Activated CD4-positive, alpha-beta T cell treated with anti-CD3 and anti-CD28 coated beads, Interleukin-2, amount 10 ng/mL, durations not matched to agents 24 days and 14 days (primary cell): ENCODE data around the gene HMGXB4. TPM values are rescaled to one million over a fixed set of nuclear protein-coding genes. Genes with fewer than 3 reads are reported as not detected.

Experiments
- DNase-seq: peaks from one replicate; pipeline ENCODE4 v3.0.0; 2022
- H3K27ac Mint-ChIP-seq: one replicate; pipeline ENCODE4 v1.8.0; 2022; ENCODE audit warnings: mild to moderate bottlenecking, mixed read lengths
- H3K27me3 Mint-ChIP-seq: one replicate; pipeline ENCODE4 v1.8.0; 2022; ENCODE audit warnings: mixed read lengths
- H3K36me3 Mint-ChIP-seq: one replicate; pipeline ENCODE4 v1.8.0; 2022; ENCODE audit warnings: low read depth, mild to moderate bottlenecking, mixed read lengths
- H3K4me1 Mint-ChIP-seq: one replicate; pipeline ENCODE4 v1.8.0; 2021; ENCODE audit warnings: mixed read lengths
- H3K4me3 Mint-ChIP-seq: one replicate; pipeline ENCODE4 v1.8.0; 2022; ENCODE audit warnings: mild to moderate bottlenecking, moderate library complexity, mixed read lengths
- H3K9me3 Mint-ChIP-seq: one replicate; pipeline ENCODE4 v1.8.0; 2021; ENCODE audit warnings: mixed read lengths
- intact Hi-C: fragments of 100-400 bp; cut with micrococcal nuclease; formaldehyde crosslinking; loops from one replicate; pipeline ENCODE4 v1.15.1; 2023
- total RNA-seq: library from RNA; stranded (reverse); gene quantifications from 2 replicates; pipeline ENCODE4 v1.2.3, GENCODE V29; 2022

The HMGXB4 gene
- total RNA-seq, 1 donor from 2014 or later: 47.7 TPM

- peaks cover 5% of the 10 kb centered on the region for H3K4me1 Mint-ChIP-seq
- no peak overlapping the region for H3K27ac Mint-ChIP-seq
- H3K9me3 Mint-ChIP-seq: no peaks in the 10 kb centered on the region
- no peak overlapping the region for H3K4me3 Mint-ChIP-seq
- intact Hi-C loops: no loop called here
- no peak for DNase-seq
- no peaks in the 10 kb centered on the region for H3K27me3 Mint-ChIP-seq
- H3K36me3 Mint-ChIP-seq: peaks cover 14% of the 10 kb centered on the region
Observed at GRCh38 chr22:35319244-35319985, 62.1 kb downstream of the HMGXB4 start.

- no peak overlapping the region for H3K27ac Mint-ChIP-seq
- H3K27me3 Mint-ChIP-seq: no peaks in the 10 kb centered on the region
- intact Hi-C loops: no loop called here
- no peak for DNase-seq
- no peak overlapping the region for H3K4me3 Mint-ChIP-seq
- H3K9me3 Mint-ChIP-seq: no peaks in the 10 kb centered on the region
- H3K36me3 Mint-ChIP-seq: peaks cover 33% of the 10 kb centered on the region
- H3K4me1 Mint-ChIP-seq: no peaks in the 10 kb centered on the region
Observed at GRCh38 chr22:35322126-35322525, 64.8 kb downstream of the HMGXB4 start.

GRCh38 chr22:35322893-35323292 lies 65.6 kb downstream of the HMGXB4 start:
- H3K9me3 Mint-ChIP-seq: no peaks in the 10 kb centered on the region
- no peak for DNase-seq

GRCh38 chr22:35323305-35323704 lies 66.0 kb downstream of the HMGXB4 start:
- Mint-ChIP-seq H3K4me1 (no peaks in the 10 kb centered on the region), H3K27me3 (no peaks in the 10 kb centered on the region), H3K9me3 (no peaks in the 10 kb centered on the region), H3K27ac (no peak overlapping the region), H3K4me3 (no peak overlapping the region), H3K36me3 (peaks cover 41% of the 10 kb centered on the region)
- DNase-seq: no peak
- intact Hi-C loops: no loop called here

More at GRCh38 chr22:35322893-35323292, 65.6 kb downstream of the HMGXB4 start:
- Mint-ChIP-seq H3K4me3 (no peak overlapping the region), H3K36me3 (peaks cover 37% of the 10 kb centered on the region), H3K27ac (no peak overlapping the region), H3K4me1 (no peaks in the 10 kb centered on the region), H3K27me3 (no peaks in the 10 kb centered on the region)
- intact Hi-C loops: no loop called here

- no peaks in the 10 kb centered on the region for H3K9me3 Mint-ChIP-seq
- no peak for DNase-seq
- H3K27ac Mint-ChIP-seq: no peak overlapping the region
- H3K27me3 Mint-ChIP-seq: no peaks in the 10 kb centered on the region
- H3K36me3 Mint-ChIP-seq: peaks cover 41% of the 10 kb centered on the region
- H3K4me3 Mint-ChIP-seq: no peak overlapping the region
- intact Hi-C loops: no loop called here
- H3K4me1 Mint-ChIP-seq: no peaks in the 10 kb centered on the region
Observed at GRCh38 chr22:35324067-35324466, 66.8 kb downstream of the HMGXB4 start.

- Mint-ChIP-seq H3K9me3 (no peaks in the 10 kb centered on the region), H3K4me3 (no peak overlapping the region), H3K27ac (no peak overlapping the region), H3K4me1 (peaks cover 4% of the 10 kb centered on the region), H3K27me3 (no peaks in the 10 kb centered on the region), H3K36me3 (peaks cover 42% of the 10 kb centered on the region)
- intact Hi-C loops: no loop called here
- no peak for DNase-seq
Observed at GRCh38 chr22:35324762-35325161, 67.5 kb downstream of the HMGXB4 start.

GRCh38 chr22:35325209-35325608 lies 67.9 kb downstream of the HMGXB4 start:
- no peaks in the 10 kb centered on the region for H3K27me3 Mint-ChIP-seq
- H3K4me3 Mint-ChIP-seq: no peak overlapping the region
- H3K36me3 Mint-ChIP-seq: peaks cover 44% of the 10 kb centered on the region

GRCh38 chr22:35326854-35327562 lies 69.7 kb downstream of the HMGXB4 start:
- H3K36me3 Mint-ChIP-seq: peaks cover 46% of the 10 kb centered on the region
- H3K27ac Mint-ChIP-seq: no peak overlapping the region
- peaks cover 14% of the 10 kb centered on the region for H3K4me1 Mint-ChIP-seq

More at GRCh38 chr22:35325209-35325608, 67.9 kb downstream of the HMGXB4 start:
- Mint-ChIP-seq H3K9me3 (no peaks in the 10 kb centered on the region), H3K27ac (no peak overlapping the region), H3K4me1 (peaks cover 7% of the 10 kb centered on the region)
- DNase-seq: no peak
- intact Hi-C loops: no loop called here

GRCh38 chr22:35327690-35328471 lies 70.6 kb downstream of the HMGXB4 start:
- H3K36me3 Mint-ChIP-seq: peaks cover 52% of the 10 kb centered on the region

More at GRCh38 chr22:35326854-35327562, 69.7 kb downstream of the HMGXB4 start:
- Mint-ChIP-seq H3K27me3 (no peaks in the 10 kb centered on the region), H3K9me3 (no peaks in the 10 kb centered on the region), H3K4me3 (no peak overlapping the region)
- no peak for DNase-seq
- intact Hi-C loops: no loop called here

GRCh38 chr22:35328472-35328885 lies 71.2 kb downstream of the HMGXB4 start:
- Mint-ChIP-seq H3K4me3 (no peak overlapping the region), H3K36me3 (peaks cover 51% of the 10 kb centered on the region), H3K27me3 (no peaks in the 10 kb centered on the region), H3K4me1 (peaks cover 14% of the 10 kb centered on the region), H3K9me3 (no peaks in the 10 kb centered on the region), H3K27ac (no peak overlapping the region)
- DNase-seq: no peak
- intact Hi-C loops: no loop called here

More at GRCh38 chr22:35327690-35328471, 70.6 kb downstream of the HMGXB4 start:
- H3K4me3 Mint-ChIP-seq: no peak overlapping the region
- H3K27me3 Mint-ChIP-seq: no peaks in the 10 kb centered on the region
- peaks cover 14% of the 10 kb centered on the region for H3K4me1 Mint-ChIP-seq
- intact Hi-C loops: no loop called here
- no peak overlapping the region for H3K27ac Mint-ChIP-seq
- H3K9me3 Mint-ChIP-seq: no peaks in the 10 kb centered on the region
- DNase-seq: no peak

- Mint-ChIP-seq H3K36me3 (peaks cover 53% of the 10 kb centered on the region), H3K27ac (peak overlapping the region; percentile 32), H3K4me3 (peak overlapping the region; percentile 19), H3K4me1 (peaks cover 21% of the 10 kb centered on the region), H3K9me3 (no peaks in the 10 kb centered on the region), H3K27me3 (no peaks in the 10 kb centered on the region)
- intact Hi-C loops: no loop called here
- no peak for DNase-seq
Observed at GRCh38 chr22:35329114-35329847, 72.0 kb downstream of the HMGXB4 start.

- no peaks in the 10 kb centered on the region for H3K9me3 Mint-ChIP-seq
- H3K27ac Mint-ChIP-seq: peak overlapping the region; percentile 87
- intact Hi-C loops: no loop called here
- no peaks in the 10 kb centered on the region for H3K27me3 Mint-ChIP-seq
- H3K4me1 Mint-ChIP-seq: peaks cover 27% of the 10 kb centered on the region
- DNase-seq: peak; percentile 86
- peaks cover 43% of the 10 kb centered on the region for H3K36me3 Mint-ChIP-seq
- H3K4me3 Mint-ChIP-seq: peak overlapping the region; percentile 75
Observed at GRCh38 chr22:35330258-35330861, 73.1 kb downstream of the HMGXB4 start.

GRCh38 chr22:35332278-35332677 lies 75.0 kb downstream of the HMGXB4 start:
- Mint-ChIP-seq H3K9me3 (no peaks in the 10 kb centered on the region), H3K27me3 (no peaks in the 10 kb centered on the region), H3K4me1 (peaks cover 35% of the 10 kb centered on the region), H3K36me3 (peaks cover 33% of the 10 kb centered on the region), H3K27ac (no peak overlapping the region), H3K4me3 (no peak overlapping the region)
- intact Hi-C loops: no loop called here
- no peak for DNase-seq
